DOHH2 (cell line): Measurements from ENCODE around the gene FFAR4.

Source experiments
- H3F3A ChIP-seq: fragments of 200-600 bp; sonication (generic), shearing (Covaris generic); 2 replicates; pipeline ENCODE4 v1.6.0; 2016; ENCODE audit warnings: antibody characterized with exemption, mild to moderate bottlenecking; ENCODE audit not compliant: control insufficient read depth, insufficient read depth
- H3K27ac ChIP-seq: fragments of 200-600 bp; sonication (generic); 2 replicates; pipeline ENCODE4 v1.5.1; 2014; ENCODE audit warnings: low read depth, mild to moderate bottlenecking, low read length, moderate library complexity
- H3K27me3 ChIP-seq: fragments of 200-600 bp; sonication (generic); 2 replicates; pipeline ENCODE4 v1.6.1; 2014; ENCODE audit warnings: mild to moderate bottlenecking, low read length, mixed read lengths; ENCODE audit not compliant: control insufficient read depth
- H3K36me3 ChIP-seq: fragments of 200-600 bp; sonication (generic); 2 replicates; pipeline ENCODE4 v1.6.1; 2014; ENCODE audit warnings: mild to moderate bottlenecking, low read length, moderate library complexity, mixed read lengths; ENCODE audit not compliant: control insufficient read depth
- H3K4me1 ChIP-seq: fragments of 200-600 bp; sonication (generic); 2 replicates; pipeline ENCODE4 v1.6.1; 2014; ENCODE audit warnings: mild to moderate bottlenecking, low read length, mixed read lengths; ENCODE audit not compliant: control insufficient read depth
- H3K4me2 ChIP-seq: fragments of 200-600 bp; sonication (generic); 2 replicates; pipeline ENCODE4 v1.6.0; 2014; ENCODE audit warnings: mild to moderate bottlenecking, low read length, moderate library complexity
- H3K4me3 ChIP-seq: fragments of 200-600 bp; sonication (generic); 2 replicates; pipeline ENCODE4 v1.5.1; 2014; ENCODE audit warnings: mild to moderate bottlenecking, low read length, mixed read lengths
- H3K79me2 ChIP-seq: fragments of 200-600 bp; sonication (generic); 2 replicates; pipeline ENCODE4 v1.6.1; 2014; ENCODE audit warnings: mild to moderate bottlenecking, low read length, mixed read lengths; ENCODE audit not compliant: control insufficient read depth
- H3K9me2 ChIP-seq: fragments of 200-600 bp; sonication (generic); replicated peaks from 2 replicates; pipeline ENCODE4 v1.6.1; 2014; ENCODE audit warnings: mild to moderate bottlenecking, low read length, mixed read lengths; ENCODE audit not compliant: control insufficient read depth
- H3K9me3 ChIP-seq: fragments of 200-600 bp; sonication (generic); 2 replicates; pipeline ENCODE4 v1.6.1; 2014; ENCODE audit warnings: antibody characterized with exemption, low read length, mixed read lengths; ENCODE audit not compliant: control insufficient read depth, insufficient read depth
- H4K20me1 ChIP-seq: fragments of 200-600 bp; sonication (generic); 2 replicates; pipeline ENCODE4 v1.6.0; 2014; ENCODE audit warnings: low read depth, mild to moderate bottlenecking, antibody characterized with exemption, low read length, moderate library complexity; ENCODE audit not compliant: control insufficient read depth, insufficient read depth
- EZH2phosphoT487 ChIP-seq: fragments of 200-600 bp; sonication (generic); IDR thresholded peaks from 2 replicates; pipeline ENCODE4 v1.6.1; 2017; ENCODE audit warnings: borderline replicate concordance, mild to moderate bottlenecking, antibody characterized with exemption, low read length, moderate library complexity, mixed read lengths
- TF ChIP-seq, protein P1 (sequence below): fragments of 200-600 bp; sonication (generic); IDR thresholded peaks from one replicate; pipeline ENCODE4 v1.5.1; 2014; ENCODE audit warnings: antibody characterized with exemption, mild to moderate bottlenecking, low read depth, low read length; ENCODE audit not compliant: poor library complexity, severe bottlenecking

The FFAR4 gene

GRCh38 chr10:93613126-93613525 lies 46.7 kb downstream of the FFAR4 start:
- no peaks in the 10 kb centered on the region for H3K79me2 ChIP-seq
- H3K4me3 ChIP-seq = no peak overlapping the region
- no peaks in the 10 kb centered on the region for H3K9me3 ChIP-seq
- no peaks in the 10 kb centered on the region; the same call in 1 of the 2 replicates for H3K27me3 ChIP-seq
- no peak overlapping the region for H3K27ac ChIP-seq
- no peak overlapping the region for H3K4me2 ChIP-seq
- H3F3A ChIP-seq = no peaks in the 10 kb centered on the region
- H3K36me3 ChIP-seq = no peaks in the 10 kb centered on the region
- H3K9me2 ChIP-seq = no peaks in the 10 kb centered on the region
- TF ChIP-seq, protein P1, sequence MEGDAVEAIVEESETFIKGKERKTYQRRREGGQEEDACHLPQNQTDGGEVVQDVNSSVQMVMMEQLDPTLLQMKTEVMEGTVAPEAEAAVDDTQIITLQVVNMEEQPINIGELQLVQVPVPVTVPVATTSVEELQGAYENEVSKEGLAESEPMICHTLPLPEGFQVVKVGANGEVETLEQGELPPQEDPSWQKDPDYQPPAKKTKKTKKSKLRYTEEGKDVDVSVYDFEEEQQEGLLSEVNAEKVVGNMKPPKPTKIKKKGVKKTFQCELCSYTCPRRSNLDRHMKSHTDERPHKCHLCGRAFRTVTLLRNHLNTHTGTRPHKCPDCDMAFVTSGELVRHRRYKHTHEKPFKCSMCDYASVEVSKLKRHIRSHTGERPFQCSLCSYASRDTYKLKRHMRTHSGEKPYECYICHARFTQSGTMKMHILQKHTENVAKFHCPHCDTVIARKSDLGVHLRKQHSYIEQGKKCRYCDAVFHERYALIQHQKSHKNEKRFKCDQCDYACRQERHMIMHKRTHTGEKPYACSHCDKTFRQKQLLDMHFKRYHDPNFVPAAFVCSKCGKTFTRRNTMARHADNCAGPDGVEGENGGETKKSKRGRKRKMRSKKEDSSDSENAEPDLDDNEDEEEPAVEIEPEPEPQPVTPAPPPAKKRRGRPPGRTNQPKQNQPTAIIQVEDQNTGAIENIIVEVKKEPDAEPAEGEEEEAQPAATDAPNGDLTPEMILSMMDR = no peak
- TF ChIP-seq EZH2phosphoT487 = no peak
- H3K4me1 ChIP-seq = no peaks in the 10 kb centered on the region
- H4K20me1 ChIP-seq = no peaks in the 10 kb centered on the region

DNA sequence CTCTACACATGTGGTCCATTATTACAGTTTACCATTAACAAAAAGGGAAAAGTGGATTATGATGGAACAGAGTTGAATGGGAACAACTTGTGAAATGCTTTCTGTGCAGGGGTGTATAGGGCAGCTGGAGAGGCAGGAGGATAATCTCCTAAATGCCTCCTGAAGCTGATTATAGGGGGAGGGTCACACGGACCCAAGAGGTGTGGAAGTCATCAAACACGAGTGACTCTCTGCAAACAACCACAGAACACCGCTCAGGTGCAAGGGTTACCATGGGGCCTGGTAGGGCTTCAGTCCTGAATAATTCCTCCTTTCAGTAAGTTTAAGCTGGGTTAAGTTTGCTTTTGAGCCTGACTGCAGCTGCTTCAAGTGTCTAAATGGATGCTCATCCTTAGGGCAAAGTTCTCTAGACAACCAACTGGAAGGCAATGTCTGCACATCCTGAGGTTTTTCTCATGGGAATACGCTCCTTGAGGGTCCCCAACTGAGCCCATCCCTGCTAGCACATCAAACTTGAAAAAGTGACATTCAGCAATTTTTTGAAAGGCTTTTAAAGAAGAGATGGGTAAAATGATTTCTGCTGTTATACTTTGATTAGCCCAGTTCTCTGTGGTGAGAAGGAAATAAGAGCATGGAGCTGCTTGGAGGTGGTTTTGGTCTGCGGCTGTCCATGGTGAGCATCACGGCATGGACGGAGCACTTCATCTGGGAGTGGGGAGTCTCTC lies 47.8 kb downstream of the FFAR4 start:
- Histone ChIP-seq H4K20me1 (no peaks in the 10 kb centered on the region), H3K4me1 (no peaks in the 10 kb centered on the region), H3K27me3 (no peaks in the 10 kb centered on the region; the same call in 1 of the 2 replicates), H3K79me2 (no peaks in the 10 kb centered on the region), H3K36me3 (no peaks in the 10 kb centered on the region), H3K4me2 (no peak overlapping the region), H3K9me2 (no peaks in the 10 kb centered on the region), H3K27ac (no peak overlapping the region), H3K9me3 (no peaks in the 10 kb centered on the region), H3F3A (no peaks in the 10 kb centered on the region), H3K4me3 (no peak overlapping the region)
- no peak for TF ChIP-seq EZH2phosphoT487
- TF ChIP-seq, protein P1 = no peak

- H4K20me1 ChIP-seq = no peaks in the 10 kb centered on the region
- H3K9me3 ChIP-seq = no peaks in the 10 kb centered on the region
- no peak overlapping the region for H3K4me3 ChIP-seq
- no peak overlapping the region for H3K4me2 ChIP-seq
- no peaks in the 10 kb centered on the region for H3K4me1 ChIP-seq
- no peaks in the 10 kb centered on the region for H3K36me3 ChIP-seq
- H3F3A ChIP-seq = no peaks in the 10 kb centered on the region
- H3K27ac ChIP-seq = no peak overlapping the region
- H3K79me2 ChIP-seq = no peaks in the 10 kb centered on the region
- TF ChIP-seq, protein P1 = no peak
- no peak for TF ChIP-seq EZH2phosphoT487
- H3K9me2 ChIP-seq = no peaks in the 10 kb centered on the region
- H3K27me3 ChIP-seq = peaks cover 5% of the 10 kb centered on the region
Observed at GRCh38 chr10:93615576-93616235, 49.2 kb downstream of the FFAR4 start.
